Activated naive CD4-positive, alpha-beta T cell treated with anti-CD3 and anti-CD28 coated beads, Interleukin-2, amount 50 U/mL, for 16 hours (primary cell): Measurements from ENCODE around the gene SRCIN1.

Experiments
- DNase-seq: peaks from one replicate; pipeline ENCODE4 v3.0.0-alpha.2; 2020

SRCIN1 gene

GRCh38 chr17:38561416-38562214 is 44.1 kb downstream of the SRCIN1 start:
- DNase-seq: no peak

GRCh38 chr17:38560503-38561318 is 45.0 kb downstream of the SRCIN1 start:
- no peak for DNase-seq

- no peak for DNase-seq
These were observed 45.9 kb downstream of the SRCIN1 start for GRCh38 chr17:38559880-38560230.

GRCh38 chr17:38559051-38559879 is 46.5 kb downstream of the SRCIN1 start:
- DNase-seq: peak; percentile 96

- no peak for DNase-seq
These were observed 47.1 kb downstream of the SRCIN1 start for GRCh38 chr17:38558728-38559050.

- peak; percentile 92 for DNase-seq
These were observed 47.7 kb downstream of the SRCIN1 start for GRCh38 chr17:38557836-38558727.

- DNase-seq: no peak
These were observed 48.4 kb downstream of the SRCIN1 start for GRCh38 chr17:38557396-38557795.

GRCh38 chr17:38556239-38556638 is 49.5 kb downstream of the SRCIN1 start:
- DNase-seq: no peak

GRCh38 chr17:38554430-38555350 is 51.1 kb downstream of the SRCIN1 start:
- no peak for DNase-seq

- DNase-seq: no peak
These were observed 53.4 kb downstream of the SRCIN1 start for GRCh38 chr17:38552343-38552742.

- no peak for DNase-seq
These were observed 54.6 kb downstream of the SRCIN1 start for GRCh38 chr17:38551121-38551520.

GRCh38 chr17:38550661-38551060 is 55.1 kb downstream of the SRCIN1 start:
- DNase-seq: no peak

GRCh38 chr17:38549285-38549684 is 56.5 kb downstream of the SRCIN1 start:
- no peak for DNase-seq

- no peak for DNase-seq
These were observed 58.3 kb downstream of the SRCIN1 start for GRCh38 chr17:38547444-38547843.

GRCh38 chr17:38546396-38546795 is 59.4 kb downstream of the SRCIN1 start:
- no peak for DNase-seq

- no peak for DNase-seq
These were observed 60.1 kb downstream of the SRCIN1 start for GRCh38 chr17:38545531-38546225.

GRCh38 chr17:38544839-38545209 is 60.9 kb downstream of the SRCIN1 start:
- no peak for DNase-seq

- no peak for DNase-seq
These were observed 61.4 kb downstream of the SRCIN1 start for GRCh38 chr17:38544175-38544838.

- DNase-seq: no peak
These were observed 62.2 kb downstream of the SRCIN1 start for GRCh38 chr17:38543403-38544174.
